HCT116 (cell line): ENCODE measurements around the gene RGS2. TPM values are rescaled to one million over a fixed set of nuclear protein-coding genes. Genes with fewer than 3 reads are reported as not detected.

Source experiments
- ATAC-seq: fragments of 200-7000 bp; cut with Tn5 transposase; 2 replicates; pipeline ENCODE4 v1.9.1; 2020; ENCODE audit warnings: mild to moderate bottlenecking, moderate library complexity
- BruUV-seq: library from RNA; stranded (reverse); fragments of 400-500 nt; replicated peaks from 2 replicates; lab custom pipeline; 2021; lab: Mats Ljungman, UMichigan
- CTCF ChIA-PET: fragments of 300-600 bp; sonication (Branson Sonifier 250); formaldehyde crosslinking; loops from one replicate; lab custom pipeline; 2021; ENCODE audit warnings: antibody characterized with exemption; lab: Charles Lee
- POLR2A ChIA-PET: fragments of 300-600, 350-600 bp; sonication (Branson Sonifier 250); formaldehyde crosslinking; loops from one replicate; lab custom pipeline; 2021; ENCODE audit warnings: antibody characterized with exemption; lab: Charles Lee
- RAD21 ChIA-PET, 2 experiments: fragments of 300-600 bp; sonication (Branson Sonifier 250); formaldehyde crosslinking; loops; one replicate each; lab custom pipeline; 2023; ENCODE audit warnings: low total read pairs in 2 of 2; ENCODE audit not compliant: uncharacterized antibody in 2 of 2, unreplicated experiment in 2 of 2, low non-redundant PET in 1 of 2; lab: Charles Lee
- DNase-seq: peaks from one replicate; pipeline ENCODE4 v3.0.0-alpha.2; 2010; ENCODE audit warnings: low read depth, low spot score
- H2AFZ ChIP-seq: fragments of 200-600 bp; shearing (Covaris generic), sonication (generic); 2 replicates; pipeline ENCODE4 v1.6.1; 2017; ENCODE audit warnings: low read depth, mixed run types, mixed read lengths, antibody characterized with exemption, low read length; ENCODE audit not compliant: poor library complexity, severe bottlenecking
- H3K27ac ChIP-seq: 2 replicates; pipeline ENCODE4 v1.5.1; 2012; ENCODE audit warnings: low read depth, low read length
- H3K27me3 ChIP-seq: fragments of 200-600 bp; sonication (generic); 2 replicates; pipeline ENCODE4 v1.6.1; 2016; ENCODE audit warnings: mixed run types, low read length, mixed read lengths; ENCODE audit not compliant: insufficient read depth
- H3K36me3 ChIP-seq, 2 experiments: fragments of 200-500 bp in 1 of 2; fragments of 200-600 bp in 1 of 2; sonication (Bioruptor generic) in 1 of 2; sonication (generic) in 1 of 2; 2 replicates each; pipeline versions ENCODE4 v1.5.1 to v1.6.1; 2014 to 2016; ENCODE audit warnings: low read length in 2 of 2, inconsistent platforms in 1 of 2, mixed read lengths in 1 of 2, mixed run types in 1 of 2; ENCODE audit not compliant: insufficient read depth in 2 of 2, control insufficient read depth in 1 of 2
- H3K4me1 ChIP-seq, 2 experiments: fragments of 200-600 bp in 1 of 2; sonication (generic) in 1 of 2; 2 replicates each; pipeline versions ENCODE4 v1.5.1 to v1.6.1; 2012 to 2017; ENCODE audit warnings: low read length in 2 of 2, inconsistent platforms in 1 of 2, mild to moderate bottlenecking in 1 of 2, mixed read lengths in 1 of 2, mixed run types in 1 of 2, moderate library complexity in 1 of 2; ENCODE audit not compliant: insufficient read depth in 2 of 2, control insufficient read depth in 1 of 2
- H3K4me2 ChIP-seq: fragments of 200-600 bp; sonication (generic); 2 replicates; pipeline ENCODE4 v1.6.1; 2017; ENCODE audit warnings: mixed run types, low read length, mixed read lengths
- H3K4me3 ChIP-seq, 2 experiments: fragments of 200-600 bp in 1 of 2; sonication (generic) in 1 of 2; replicated peaks in 1 of 2; 2 replicates each; pipeline ENCODE4 v1.5.1; 2011 to 2016; ENCODE audit warnings: low read length in 2 of 2, control low read depth in 1 of 2, low read depth in 1 of 2, mild to moderate bottlenecking in 1 of 2, mixed read lengths in 1 of 2, mixed run types in 1 of 2
- H3K79me2 ChIP-seq: fragments of 200-600 bp; sonication (generic); 2 replicates; pipeline ENCODE4 v1.6.1; 2017; ENCODE audit warnings: mild to moderate bottlenecking, mixed run types, low read length, moderate library complexity, mixed read lengths; ENCODE audit not compliant: insufficient read depth
- H3K9ac ChIP-seq: fragments of 200-600 bp; sonication (generic); 2 replicates; pipeline ENCODE4 v1.6.1; 2016; ENCODE audit warnings: low read length, mixed read lengths
- H3K9me2 ChIP-seq: fragments of 200-600 bp; sonication (generic), shearing (Covaris generic); 2 replicates; pipeline ENCODE4 v1.6.1; 2017; ENCODE audit warnings: mixed run types, mild to moderate bottlenecking, moderate library complexity; ENCODE audit not compliant: insufficient read depth
- H3K9me3 ChIP-seq, 2 experiments: fragments of 200-500 bp in 1 of 2; fragments of 200-600 bp in 1 of 2; sonication (Bioruptor generic) in 1 of 2; sonication (generic) in 1 of 2; 2 replicates each; pipeline ENCODE4 v1.6.1; 2014 to 2017; ENCODE audit warnings: low read length in 2 of 2, mixed read lengths in 2 of 2, inconsistent platforms in 1 of 2, low read depth in 1 of 2, mild to moderate bottlenecking in 1 of 2, mixed run types in 1 of 2, moderate library complexity in 1 of 2; ENCODE audit not compliant: control insufficient read depth in 1 of 2, insufficient read depth in 1 of 2
- H4K20me1 ChIP-seq: fragments of 200-600 bp; sonication (generic), shearing (Covaris generic); 2 replicates; pipeline ENCODE4 v1.6.1; 2017; ENCODE audit warnings: mixed run types, mild to moderate bottlenecking, moderate library complexity; ENCODE audit not compliant: insufficient read depth
- CBX3 ChIP-seq: IDR thresholded peaks from 2 replicates; pipeline ENCODE4 v1.6.1; 2012; ENCODE audit warnings: low read depth
- EGR1 ChIP-seq: IDR thresholded peaks from 2 replicates; pipeline ENCODE4 v1.6.1; 2012; ENCODE audit warnings: low read depth
- ELF1 ChIP-seq: IDR thresholded peaks from 2 replicates; pipeline ENCODE4 v1.6.1; 2012; ENCODE audit warnings: low read depth, borderline replicate concordance
- EZH2 ChIP-seq: fragments of 200-600 bp; sonication (generic); IDR thresholded peaks from 2 replicates; pipeline ENCODE4 v1.6.1; 2017; ENCODE audit warnings: antibody characterized with exemption, mixed run types
- JUND ChIP-seq: IDR thresholded peaks from 2 replicates; pipeline ENCODE4 v1.6.1; 2012
- POLR2A ChIP-seq: IDR thresholded peaks from 2 replicates; pipeline ENCODE4 v1.7.0; 2011; ENCODE audit warnings: borderline replicate concordance; ENCODE audit not compliant: insufficient read depth, insufficient read length; ENCODE audit errors: extremely low read depth
- POLR2AphosphoS5 ChIP-seq: IDR thresholded peaks from 2 replicates; pipeline ENCODE4 v1.6.1; 2011; ENCODE audit warnings: mild to moderate bottlenecking, low read depth, low read length, moderate library complexity
- RAD21 ChIP-seq: IDR thresholded peaks from 2 replicates; pipeline ENCODE4 v1.6.1; 2012; ENCODE audit warnings: low read depth, mild to moderate bottlenecking
- YY1 ChIP-seq: IDR thresholded peaks from 2 replicates; pipeline ENCODE4 v1.6.1; 2011; ENCODE audit warnings: low read length, low read depth, moderate library complexity, mild to moderate bottlenecking; ENCODE audit not compliant: insufficient replicate concordance; ENCODE audit errors: extremely low read depth
- ZFX ChIP-seq: fragments of 450-650 bp; IDR thresholded peaks from 2 replicates; pipeline ENCODE4 v1.6.1; 2017
- ZNF274 ChIP-seq: fragments of 200-500 bp; sonication (Bioruptor generic); IDR thresholded peaks from 2 replicates; pipeline ENCODE4 v1.6.1; 2014; ENCODE audit warnings: mild to moderate bottlenecking, low read depth, low read length, inconsistent platforms
- intact Hi-C: fragments of 100-400 bp; cut with micrococcal nuclease; formaldehyde crosslinking; loops from 2 replicates; pipeline ENCODE4 v1.10.0; 2022
- total RNA-seq: library from RNA; stranded (reverse); gene quantifications from one replicate; pipeline ENCODE4 v1.2.1, GENCODE V29; 2021; ENCODE audit not compliant: unreplicated experiment
- TF ChIP-seq, protein P1 (sequence below): IDR thresholded peaks from 2 replicates; pipeline ENCODE4 v1.6.1; 2012; ENCODE audit warnings: low read depth
- TF ChIP-seq, protein P2 (sequence below): IDR thresholded peaks from 2 replicates; pipeline ENCODE4 v1.6.1; 2012
- TF ChIP-seq, protein P3 (sequence below), 3 experiments: fragments of 200-600 bp in 1 of 3; sonication (generic) in 1 of 3; IDR thresholded peaks in 2 of 3; conservative IDR thresholded peaks in 1 of 3; 2 replicates each; pipeline ENCODE4 v1.5.1; 2012 to 2017; ENCODE audit warnings: low read depth in 2 of 3, low read length in 2 of 3, antibody characterized with exemption in 1 of 3, borderline replicate concordance in 1 of 3, control low read depth in 1 of 3, mild to moderate bottlenecking in 1 of 3, mixed read lengths in 1 of 3, mixed run types in 1 of 3, moderate library complexity in 1 of 3; ENCODE audit not compliant: insufficient read depth in 1 of 3

Gene RGS2
- total RNA-seq, 1 experiment from 2014 or later, result 21.1 TPM

DNA sequence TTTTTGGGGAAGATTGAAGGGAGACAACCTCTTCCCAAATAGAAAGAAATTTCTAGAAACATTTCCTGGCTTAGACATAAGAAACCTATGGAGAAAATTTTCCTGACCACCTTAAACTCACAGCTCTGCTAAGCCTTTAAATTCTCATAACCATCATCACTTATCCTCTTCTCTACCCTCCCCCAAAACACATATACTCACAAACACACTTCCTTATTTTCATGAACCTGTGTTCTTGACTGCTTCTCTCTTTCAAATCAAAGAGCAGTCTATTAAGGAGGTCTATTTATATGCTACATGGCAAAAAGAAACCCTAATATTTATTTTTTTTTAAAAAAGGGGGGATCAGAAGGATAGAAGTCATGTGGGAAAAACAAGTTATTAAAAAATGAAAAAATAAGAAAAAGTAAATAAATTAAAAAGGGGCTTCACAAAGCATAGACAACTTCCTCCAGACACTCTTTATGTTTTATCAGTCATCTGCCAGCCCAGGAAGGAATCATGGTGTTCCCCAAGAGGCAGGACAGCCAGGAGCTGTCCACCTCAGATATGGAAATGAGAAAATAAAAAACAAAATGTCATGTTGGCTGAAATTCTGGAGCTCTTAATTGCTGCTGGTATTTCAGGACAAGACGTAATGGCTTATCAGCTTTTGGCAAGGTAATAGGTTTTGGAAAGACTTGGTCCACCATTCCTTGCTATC, 12.8 kb upstream of the RGS2 start:
- ChIA-PET CTCF (no interaction called here), POLR2A (no interaction called here)

More for the DNA sequence above, 12.8 kb upstream of the RGS2 start:
- no TSS peak for BruUV-seq
- Histone ChIP-seq H3K4me3 (no peak overlapping the region), H4K20me1 (no peaks in the 10 kb centered on the region), H3K27me3 (no peaks in the 10 kb centered on the region), H3K4me1 (no peaks in the 10 kb centered on the region), H3K9me3 (no peaks in the 10 kb centered on the region), H3K9me2 (no peaks in the 10 kb centered on the region), H3K27ac (no peak overlapping the region), H3K79me2 (no peaks in the 10 kb centered on the region), H2AFZ (no peak overlapping the region), H3K36me3 (no peaks in the 10 kb centered on the region), H3K4me2 (no peak overlapping the region), H3K9ac (no peak overlapping the region)
- ATAC-seq (no peak), DNase-seq (no peak)
- RAD21 ChIA-PET, result no interaction called here
- intact Hi-C loops, result no loop called here
- no peak for TF ChIP-seq POLR2AphosphoS5
- no peak for TF ChIP-seq ZNF274
- TF ChIP-seq, protein P1, sequence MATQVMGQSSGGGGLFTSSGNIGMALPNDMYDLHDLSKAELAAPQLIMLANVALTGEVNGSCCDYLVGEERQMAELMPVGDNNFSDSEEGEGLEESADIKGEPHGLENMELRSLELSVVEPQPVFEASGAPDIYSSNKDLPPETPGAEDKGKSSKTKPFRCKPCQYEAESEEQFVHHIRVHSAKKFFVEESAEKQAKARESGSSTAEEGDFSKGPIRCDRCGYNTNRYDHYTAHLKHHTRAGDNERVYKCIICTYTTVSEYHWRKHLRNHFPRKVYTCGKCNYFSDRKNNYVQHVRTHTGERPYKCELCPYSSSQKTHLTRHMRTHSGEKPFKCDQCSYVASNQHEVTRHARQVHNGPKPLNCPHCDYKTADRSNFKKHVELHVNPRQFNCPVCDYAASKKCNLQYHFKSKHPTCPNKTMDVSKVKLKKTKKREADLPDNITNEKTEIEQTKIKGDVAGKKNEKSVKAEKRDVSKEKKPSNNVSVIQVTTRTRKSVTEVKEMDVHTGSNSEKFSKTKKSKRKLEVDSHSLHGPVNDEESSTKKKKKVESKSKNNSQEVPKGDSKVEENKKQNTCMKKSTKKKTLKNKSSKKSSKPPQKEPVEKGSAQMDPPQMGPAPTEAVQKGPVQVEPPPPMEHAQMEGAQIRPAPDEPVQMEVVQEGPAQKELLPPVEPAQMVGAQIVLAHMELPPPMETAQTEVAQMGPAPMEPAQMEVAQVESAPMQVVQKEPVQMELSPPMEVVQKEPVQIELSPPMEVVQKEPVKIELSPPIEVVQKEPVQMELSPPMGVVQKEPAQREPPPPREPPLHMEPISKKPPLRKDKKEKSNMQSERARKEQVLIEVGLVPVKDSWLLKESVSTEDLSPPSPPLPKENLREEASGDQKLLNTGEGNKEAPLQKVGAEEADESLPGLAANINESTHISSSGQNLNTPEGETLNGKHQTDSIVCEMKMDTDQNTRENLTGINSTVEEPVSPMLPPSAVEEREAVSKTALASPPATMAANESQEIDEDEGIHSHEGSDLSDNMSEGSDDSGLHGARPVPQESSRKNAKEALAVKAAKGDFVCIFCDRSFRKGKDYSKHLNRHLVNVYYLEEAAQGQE, result no peak
- no peak for TF ChIP-seq EZH2
- TF ChIP-seq, protein P2, sequence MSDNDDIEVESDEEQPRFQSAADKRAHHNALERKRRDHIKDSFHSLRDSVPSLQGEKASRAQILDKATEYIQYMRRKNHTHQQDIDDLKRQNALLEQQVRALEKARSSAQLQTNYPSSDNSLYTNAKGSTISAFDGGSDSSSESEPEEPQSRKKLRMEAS, result no peak
- TF ChIP-seq YY1, result no peak
- TF ChIP-seq ZFX, result no peak
- TF ChIP-seq RAD21, result no peak
- no peak for TF ChIP-seq ELF1
- TF ChIP-seq, protein P3, sequence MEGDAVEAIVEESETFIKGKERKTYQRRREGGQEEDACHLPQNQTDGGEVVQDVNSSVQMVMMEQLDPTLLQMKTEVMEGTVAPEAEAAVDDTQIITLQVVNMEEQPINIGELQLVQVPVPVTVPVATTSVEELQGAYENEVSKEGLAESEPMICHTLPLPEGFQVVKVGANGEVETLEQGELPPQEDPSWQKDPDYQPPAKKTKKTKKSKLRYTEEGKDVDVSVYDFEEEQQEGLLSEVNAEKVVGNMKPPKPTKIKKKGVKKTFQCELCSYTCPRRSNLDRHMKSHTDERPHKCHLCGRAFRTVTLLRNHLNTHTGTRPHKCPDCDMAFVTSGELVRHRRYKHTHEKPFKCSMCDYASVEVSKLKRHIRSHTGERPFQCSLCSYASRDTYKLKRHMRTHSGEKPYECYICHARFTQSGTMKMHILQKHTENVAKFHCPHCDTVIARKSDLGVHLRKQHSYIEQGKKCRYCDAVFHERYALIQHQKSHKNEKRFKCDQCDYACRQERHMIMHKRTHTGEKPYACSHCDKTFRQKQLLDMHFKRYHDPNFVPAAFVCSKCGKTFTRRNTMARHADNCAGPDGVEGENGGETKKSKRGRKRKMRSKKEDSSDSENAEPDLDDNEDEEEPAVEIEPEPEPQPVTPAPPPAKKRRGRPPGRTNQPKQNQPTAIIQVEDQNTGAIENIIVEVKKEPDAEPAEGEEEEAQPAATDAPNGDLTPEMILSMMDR (IDR thresholded peaks at IDR 0.05 in 2 of 3, conservative IDR thresholded peaks at IDR 0.05 in 1 of 3; ENCODE audit: borderline replicate concordance in 1 of 3, insufficient read depth in 1 of 3, low read depth in 2 of 3, low read length in 2 of 3), result no peak
- TF ChIP-seq CBX3, result no peak
- no peak for TF ChIP-seq POLR2A
- TF ChIP-seq JUND, result no peak
- no peak for TF ChIP-seq EGR1
- TF ChIP-seq, all 23 proteins: peak for 0
